Ishikawa (cell line): ENCODE results near the gene CROCC2.

Experiments used
- TAF1 ChIP-seq: IDR thresholded peaks from 2 replicates; pipeline ENCODE4 v1.6.1; 2012; ENCODE audit warnings: low read depth, mild to moderate bottlenecking
- ZBTB7A ChIP-seq: IDR thresholded peaks from 2 replicates; pipeline ENCODE4 v1.6.1; 2012; ENCODE audit warnings: low read depth

- TF ChIP-seq TAF1 (no peak), ZBTB7A (no peak)
Measured at GRCh38 chr2:240990266-240990529, 84.1 kb downstream of the CROCC2 start.
